Astrocyte (in vitro differentiated cells and primary cell): ENCODE measurements around the gene CYP2U1.

Source experiments
- EZH2 ChIP-seq: IDR thresholded peaks from 2 replicates; pipeline ENCODE4 v1.6.1; 2012; ENCODE audit warnings: mild to moderate bottlenecking, low read length, inconsistent platforms; ENCODE audit not compliant: insufficient read depth
- TF ChIP-seq, protein P1 (sequence below): IDR thresholded peaks from 2 replicates; pipeline ENCODE4 v1.5.1; 2011; ENCODE audit warnings: low read depth, mild to moderate bottlenecking, inconsistent platforms, low read length, moderate library complexity; ENCODE audit not compliant: insufficient read depth

DNA sequence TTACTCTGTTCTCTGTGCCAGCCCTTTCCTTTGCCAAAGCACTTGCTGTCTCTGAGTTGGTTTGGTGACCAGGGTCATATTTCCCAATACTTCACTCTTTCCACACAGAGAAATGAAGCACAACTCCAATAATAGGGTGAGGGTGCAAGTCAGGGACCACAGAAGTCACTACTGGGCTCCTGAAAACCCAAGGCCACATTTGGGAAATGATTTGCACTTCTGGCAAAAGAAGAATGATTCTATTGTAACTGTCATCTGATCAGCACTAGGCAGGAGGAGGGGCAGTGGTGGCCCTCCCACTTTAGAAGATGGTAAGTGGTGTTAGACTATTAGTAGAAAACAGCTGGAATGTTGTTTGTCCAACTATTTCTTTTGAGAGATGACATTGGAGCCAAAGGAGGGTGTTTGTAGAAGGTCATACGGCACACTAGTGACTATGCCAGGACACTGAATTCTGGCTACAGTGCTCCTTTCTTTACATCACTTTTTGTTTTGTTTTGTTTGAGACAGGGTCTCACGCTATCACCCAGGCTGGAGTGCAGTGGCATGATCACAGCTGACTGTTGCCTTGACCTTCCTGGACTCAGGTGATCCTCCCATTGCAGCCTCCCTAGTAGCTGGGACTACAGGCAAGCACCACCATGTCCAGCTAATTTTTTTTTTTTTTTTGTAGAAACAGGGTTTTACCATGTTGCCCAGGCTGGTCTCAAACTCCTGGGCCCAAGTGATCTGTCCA, 47.5 kb downstream of the CYP2U1 start:
- TF ChIP-seq, protein P1, sequence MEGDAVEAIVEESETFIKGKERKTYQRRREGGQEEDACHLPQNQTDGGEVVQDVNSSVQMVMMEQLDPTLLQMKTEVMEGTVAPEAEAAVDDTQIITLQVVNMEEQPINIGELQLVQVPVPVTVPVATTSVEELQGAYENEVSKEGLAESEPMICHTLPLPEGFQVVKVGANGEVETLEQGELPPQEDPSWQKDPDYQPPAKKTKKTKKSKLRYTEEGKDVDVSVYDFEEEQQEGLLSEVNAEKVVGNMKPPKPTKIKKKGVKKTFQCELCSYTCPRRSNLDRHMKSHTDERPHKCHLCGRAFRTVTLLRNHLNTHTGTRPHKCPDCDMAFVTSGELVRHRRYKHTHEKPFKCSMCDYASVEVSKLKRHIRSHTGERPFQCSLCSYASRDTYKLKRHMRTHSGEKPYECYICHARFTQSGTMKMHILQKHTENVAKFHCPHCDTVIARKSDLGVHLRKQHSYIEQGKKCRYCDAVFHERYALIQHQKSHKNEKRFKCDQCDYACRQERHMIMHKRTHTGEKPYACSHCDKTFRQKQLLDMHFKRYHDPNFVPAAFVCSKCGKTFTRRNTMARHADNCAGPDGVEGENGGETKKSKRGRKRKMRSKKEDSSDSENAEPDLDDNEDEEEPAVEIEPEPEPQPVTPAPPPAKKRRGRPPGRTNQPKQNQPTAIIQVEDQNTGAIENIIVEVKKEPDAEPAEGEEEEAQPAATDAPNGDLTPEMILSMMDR: no peak
- TF ChIP-seq EZH2: no peak
